ENCODE measurements around the gene DGKG.

DGKG gene

DNA sequence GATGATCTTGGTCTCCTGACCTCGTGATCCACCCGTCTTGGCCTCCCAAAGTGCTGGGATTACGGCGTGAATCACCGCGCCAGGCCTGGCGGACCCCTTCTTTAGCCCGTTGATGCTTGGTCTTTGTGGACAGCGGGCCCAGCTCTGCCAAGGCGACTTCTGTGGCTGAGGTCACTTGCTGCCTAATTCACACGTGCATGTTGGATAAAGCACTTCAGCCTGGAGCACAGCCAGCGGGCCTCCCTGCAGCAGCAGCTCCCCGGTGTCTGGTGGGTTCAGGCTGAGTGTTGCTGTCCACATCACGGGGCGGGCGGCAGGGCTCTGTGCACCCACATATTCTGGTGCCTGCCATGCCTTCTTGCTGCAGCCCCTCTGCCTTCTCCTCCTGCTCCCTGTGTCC, 88.4 kb downstream of the DGKG start:
- no peak for DNase-seq (ENCODE audit: low spot score)

DNA sequence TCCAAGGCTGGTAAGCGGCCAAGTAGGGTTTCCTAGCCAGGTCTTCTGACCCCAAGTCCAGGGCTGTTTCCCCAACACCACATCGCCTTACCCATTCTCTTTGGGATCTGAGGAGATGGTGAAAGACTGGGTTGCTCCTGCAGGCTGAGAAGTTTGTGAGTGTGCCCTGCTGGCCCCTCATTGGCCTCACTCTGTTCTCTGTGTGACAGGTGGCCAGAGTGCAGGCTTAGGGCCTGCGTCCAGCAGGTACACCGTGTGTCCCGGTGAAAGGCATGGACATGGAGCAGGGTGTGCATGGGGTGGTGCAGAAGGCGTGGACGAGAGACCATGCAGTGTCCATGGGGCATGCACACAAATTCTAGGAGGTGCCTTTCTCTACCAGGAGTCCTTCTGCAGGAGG, 91.3 kb downstream of the DGKG start:
- DNase-seq (ENCODE audit: low spot score): no peak

DNA sequence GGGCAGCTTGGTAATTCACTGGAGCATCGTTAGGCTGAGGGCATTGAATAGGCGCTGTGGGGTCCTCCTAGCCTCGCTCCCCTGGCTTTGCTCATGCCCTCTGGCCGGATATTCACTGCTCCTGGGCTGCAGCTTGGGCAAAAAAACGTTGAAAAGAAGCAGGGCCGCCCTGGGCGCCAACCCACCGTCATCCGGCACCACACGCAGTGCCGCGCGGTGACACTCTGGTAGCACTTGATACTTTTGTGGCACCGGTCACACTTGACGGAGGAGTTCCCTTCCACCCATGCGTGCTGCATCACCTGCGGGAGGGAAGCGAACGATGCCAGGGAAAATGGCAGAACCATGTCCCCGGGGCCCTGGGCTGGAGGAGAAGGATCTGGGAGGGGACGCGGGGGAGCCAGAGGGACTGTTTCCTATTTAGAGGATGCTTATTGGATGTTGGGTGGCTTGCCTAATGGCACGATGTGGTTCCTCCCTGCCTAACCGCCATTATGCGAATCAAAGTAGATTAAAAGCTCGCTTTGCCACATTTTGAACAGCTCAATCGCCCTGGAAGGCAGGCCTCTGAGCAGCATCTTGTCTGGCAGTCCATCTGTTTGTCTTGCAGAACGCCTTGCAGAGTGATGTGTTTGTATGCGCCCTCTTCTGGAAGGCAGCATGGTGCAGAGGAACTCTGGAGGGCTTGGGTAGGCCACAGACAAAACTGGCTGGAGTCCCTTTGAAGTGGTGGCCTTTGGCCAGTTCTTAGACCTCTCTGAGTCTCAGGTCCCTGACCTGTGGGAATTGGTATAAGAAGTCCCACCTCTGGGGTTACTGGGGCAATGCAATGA, 93.2 kb downstream of the DGKG start:
- no peak for DNase-seq (ENCODE audit: low spot score)

DNA sequence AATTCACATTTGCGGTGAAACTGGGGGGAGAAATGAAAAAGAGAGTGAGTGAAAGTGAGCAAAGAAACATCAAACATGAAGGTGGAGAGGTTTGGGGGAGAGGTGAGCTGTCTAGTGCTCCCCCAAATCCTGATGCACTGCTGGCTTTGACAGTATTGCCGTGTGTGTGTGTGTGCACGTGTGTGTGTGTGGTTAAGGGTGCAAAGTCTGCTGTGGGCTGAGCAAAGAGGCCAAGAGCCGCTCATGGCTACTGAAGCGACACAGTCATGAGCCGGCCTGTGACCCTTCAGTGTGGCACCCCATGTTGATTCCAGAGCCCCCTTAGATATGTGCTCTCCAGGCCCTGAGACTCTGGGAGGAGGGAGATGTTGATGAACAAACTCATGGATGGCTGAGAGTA, 94.3 kb downstream of the DGKG start:
- no peak for DNase-seq (ENCODE audit: low spot score)

DNA sequence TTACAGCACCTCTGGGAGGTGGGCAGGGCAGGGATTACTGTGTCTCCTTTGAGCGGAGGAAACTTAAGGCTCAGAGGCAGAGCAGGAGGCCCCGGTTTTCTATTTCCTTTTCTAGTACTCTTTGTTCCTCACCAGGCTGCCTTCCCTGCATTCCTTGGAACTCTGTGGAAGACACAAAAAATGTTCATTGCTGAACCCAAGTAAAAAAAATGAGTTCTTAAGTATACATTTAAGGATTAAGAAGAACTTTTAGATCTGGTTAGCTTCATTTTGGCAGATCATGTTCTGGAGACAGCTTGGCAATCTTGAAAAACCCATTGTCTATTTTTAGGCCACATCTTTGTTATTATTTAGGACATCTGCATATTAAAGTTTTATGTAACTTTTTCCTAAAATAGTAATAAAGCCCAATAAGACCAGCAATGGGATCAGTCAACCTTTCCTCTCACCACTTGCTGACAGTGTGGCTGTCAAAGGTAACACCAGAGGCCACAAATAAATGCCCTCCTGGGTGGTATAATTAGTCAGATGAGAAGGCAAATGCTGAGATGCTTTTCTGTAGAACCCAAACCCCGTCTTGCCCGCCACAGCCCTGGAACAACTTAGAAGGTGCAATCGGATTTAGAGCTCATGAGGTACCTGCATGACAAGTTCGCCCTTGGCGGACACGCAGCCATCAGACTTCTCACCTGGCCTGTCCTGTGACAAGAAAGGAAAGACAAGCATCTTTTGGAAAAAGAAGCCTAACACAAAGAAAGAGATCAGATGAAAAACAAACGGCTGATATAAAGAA, 97.2 kb downstream of the DGKG start:
- no peak for DNase-seq (ENCODE audit: low spot score)

DNA sequence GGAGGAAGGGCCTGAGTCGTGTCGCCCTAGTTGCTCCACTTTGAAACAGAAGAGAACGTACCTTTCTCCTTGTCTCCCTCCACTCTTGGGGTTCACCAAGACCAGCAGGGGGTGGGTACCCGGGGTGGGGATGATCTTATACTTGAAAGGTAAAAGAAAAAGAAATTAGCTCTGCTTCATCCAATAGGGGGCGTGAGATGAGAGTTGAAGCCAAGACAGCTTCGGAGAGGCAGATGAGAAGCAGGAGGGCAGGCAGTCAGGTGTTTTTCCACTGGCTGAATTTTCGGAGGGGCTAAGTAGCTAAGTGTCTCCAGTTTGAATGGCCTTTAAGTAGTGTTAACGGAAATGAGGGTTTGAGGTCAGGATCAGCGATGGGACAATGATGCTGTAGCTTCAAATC, 100.4 kb downstream of the DGKG start:
- DNase-seq (ENCODE audit: low spot score): no peak

DNA sequence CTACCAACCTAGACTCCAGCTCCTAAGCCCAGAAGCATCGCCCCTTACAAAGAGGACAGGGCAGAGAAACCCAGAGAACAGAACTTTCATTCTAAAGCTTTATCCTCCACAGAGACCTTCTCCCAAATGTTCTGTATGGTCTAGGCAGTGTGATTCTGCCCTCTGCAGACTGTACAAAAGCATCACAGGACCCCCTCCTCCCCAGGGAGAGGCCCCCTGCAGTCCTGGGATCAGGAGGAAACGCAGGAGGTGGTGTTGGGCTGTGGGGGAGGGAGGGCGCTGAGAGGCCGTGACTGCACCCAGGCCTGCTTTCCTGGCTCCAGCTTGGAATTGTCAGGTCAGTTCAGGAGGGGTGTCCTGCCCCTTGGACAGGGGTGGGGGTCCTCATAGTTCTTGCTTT, 101.3 kb downstream of the DGKG start:
- no peak for DNase-seq (ENCODE audit: low spot score)

DNA sequence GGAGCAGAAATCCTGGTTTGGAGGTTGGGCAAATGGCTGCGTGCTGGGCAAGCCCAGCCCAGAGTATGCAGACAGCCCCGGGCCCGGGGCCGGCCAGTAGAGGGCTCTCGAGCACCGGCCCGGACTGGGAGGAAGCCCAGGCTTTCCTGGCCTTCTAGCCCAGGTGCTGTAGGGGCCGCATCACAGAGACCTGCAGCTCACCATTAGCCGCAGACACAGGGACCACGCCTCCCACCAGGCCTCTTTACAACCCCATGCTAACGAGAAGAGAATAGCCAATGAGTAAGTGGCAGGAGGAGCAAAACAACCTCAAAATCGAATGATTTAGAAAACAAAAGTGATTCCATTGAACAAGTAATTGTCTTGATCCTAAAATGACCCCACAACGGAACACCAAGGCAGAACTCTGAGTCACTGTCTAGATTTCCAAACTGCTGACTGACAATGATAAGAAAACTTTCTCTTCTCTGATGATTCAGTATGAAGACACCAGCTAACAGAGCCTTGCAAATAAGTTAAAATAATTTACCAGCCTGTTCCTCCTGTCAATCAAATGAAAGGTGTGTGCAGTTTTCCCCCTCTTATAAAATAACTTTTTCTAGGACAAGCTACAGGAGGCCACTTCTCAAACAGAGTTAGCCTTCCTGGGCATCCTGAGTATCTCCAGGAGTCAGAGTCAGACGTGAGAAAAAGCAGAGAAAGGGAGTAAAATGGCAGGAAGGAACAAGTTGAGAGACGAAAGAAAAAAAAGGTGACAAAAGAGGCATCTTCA, 102.2 kb downstream of the DGKG start:
- peak; percentile 17 for DNase-seq (ENCODE audit: low spot score)

DNA sequence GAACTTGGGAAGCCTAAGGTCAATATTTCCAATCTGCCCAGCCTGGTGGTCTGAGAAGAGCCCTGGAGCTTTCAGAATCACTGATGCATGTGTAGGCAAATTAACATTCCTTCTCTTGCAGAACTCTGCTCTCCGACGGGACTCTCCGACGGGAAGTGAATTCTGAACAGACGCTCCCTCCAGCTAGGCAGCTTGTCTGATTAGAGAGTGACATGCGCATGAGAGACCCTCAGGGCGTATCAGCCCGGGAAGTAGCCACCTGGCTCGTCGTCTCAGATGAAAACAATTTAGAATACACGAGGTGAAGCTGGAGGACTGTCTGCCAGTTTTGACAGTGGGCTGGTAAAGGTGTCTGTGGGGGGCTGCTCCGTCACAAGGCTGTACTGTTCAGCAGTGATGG, 103.1 kb downstream of the DGKG start:
- no peak for DNase-seq (ENCODE audit: low spot score)

DNA sequence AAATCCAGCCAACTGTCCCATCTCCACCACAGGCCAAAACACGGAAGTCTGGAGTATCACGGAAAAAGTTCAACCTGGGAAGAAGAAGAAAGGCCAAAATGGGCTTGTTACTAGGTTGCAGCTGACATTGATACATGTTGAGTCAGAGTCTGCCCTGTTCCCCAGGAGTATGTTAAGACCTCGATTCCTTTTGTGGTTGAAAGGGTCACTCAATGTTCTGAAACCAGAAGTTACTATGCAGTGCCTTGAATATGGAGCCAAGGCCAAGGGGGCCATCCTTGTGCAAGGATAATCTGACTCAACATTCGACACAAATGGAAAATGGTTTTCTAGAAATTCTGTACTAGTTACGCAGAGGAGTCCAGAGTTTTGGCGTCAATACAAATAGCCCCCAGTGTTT, 104.2 kb downstream of the DGKG start:
- no peak for DNase-seq (ENCODE audit: low spot score)

DNA sequence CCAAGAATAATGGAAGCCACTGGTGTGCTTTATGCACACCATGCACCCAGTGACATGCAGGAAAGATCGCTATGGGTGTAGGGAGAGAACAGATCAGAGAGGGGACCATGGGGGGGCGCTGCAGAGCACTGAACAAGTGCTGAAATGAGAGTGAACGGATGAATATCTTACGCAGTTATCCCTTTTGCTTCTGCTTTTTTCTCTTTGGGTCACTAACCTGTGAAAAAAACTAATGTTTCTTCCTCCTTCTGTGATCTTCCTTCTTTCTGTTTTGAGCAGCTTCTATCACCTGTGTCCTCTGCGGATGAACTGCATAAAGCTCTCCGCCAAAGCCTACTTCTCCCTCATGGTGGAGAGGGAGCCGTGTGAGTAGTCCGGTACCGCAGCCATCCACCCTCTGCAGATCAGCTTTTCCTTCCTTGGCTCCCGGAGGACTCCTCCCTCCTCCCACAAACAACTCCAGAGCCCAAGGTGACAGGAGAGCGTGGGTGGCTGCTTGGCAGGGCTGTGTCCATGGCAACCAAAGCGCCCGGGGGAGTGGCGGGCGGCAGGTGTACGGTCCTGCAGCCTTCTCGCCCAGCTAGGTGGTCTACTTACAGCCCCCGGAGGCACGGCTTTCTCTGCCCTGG, 106.2 kb downstream of the DGKG start:
- peak; percentile 80 for DNase-seq (ENCODE audit: low spot score)

DNA sequence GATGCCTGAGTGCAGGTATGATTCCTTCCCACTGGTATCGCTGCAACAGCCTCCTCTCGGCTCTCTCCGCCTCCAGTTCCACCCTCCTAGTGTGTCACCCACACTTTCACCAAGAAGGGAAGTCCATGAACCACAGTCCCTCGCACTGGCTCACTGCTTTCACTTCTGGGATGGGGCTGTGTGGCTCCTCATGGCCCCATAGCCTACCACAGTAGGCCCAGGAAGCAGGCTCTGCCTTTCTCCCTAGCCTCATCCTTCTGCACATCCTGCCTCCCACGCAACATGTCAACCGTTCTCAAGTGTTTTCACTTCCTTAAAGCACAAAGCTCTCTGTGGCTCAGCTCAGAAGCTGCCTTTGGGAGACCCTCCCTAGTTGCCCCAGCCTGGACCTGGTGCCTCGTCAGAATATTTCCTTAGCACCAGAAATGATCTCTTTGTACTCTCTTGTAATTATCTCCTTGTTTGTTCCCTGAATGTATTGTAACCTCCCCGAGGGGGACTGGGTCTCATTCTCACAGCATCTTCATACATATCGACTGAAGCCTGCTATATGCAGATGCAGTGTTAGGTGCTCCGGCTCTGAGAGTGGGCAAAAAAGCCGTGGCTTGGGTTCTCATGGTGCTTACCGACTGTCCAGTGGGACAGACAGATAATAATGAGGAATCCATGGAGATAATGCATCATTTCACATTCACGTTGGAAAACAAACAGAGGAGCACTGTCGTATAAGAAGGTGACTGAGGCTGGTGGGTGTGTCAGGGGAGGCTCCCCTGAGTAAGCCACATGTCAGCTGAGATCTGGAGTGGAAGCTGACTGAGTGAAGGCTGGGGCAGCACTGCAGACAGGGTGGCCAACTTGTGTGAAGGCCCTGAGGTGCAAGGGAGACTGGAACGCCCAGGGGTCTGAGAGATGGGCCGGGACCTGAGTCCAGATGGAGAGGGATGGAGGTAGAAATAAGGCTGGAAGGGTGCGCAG, 107.1 kb downstream of the DGKG start:
- DNase-seq (ENCODE audit: low spot score): peak; percentile 60

DNA sequence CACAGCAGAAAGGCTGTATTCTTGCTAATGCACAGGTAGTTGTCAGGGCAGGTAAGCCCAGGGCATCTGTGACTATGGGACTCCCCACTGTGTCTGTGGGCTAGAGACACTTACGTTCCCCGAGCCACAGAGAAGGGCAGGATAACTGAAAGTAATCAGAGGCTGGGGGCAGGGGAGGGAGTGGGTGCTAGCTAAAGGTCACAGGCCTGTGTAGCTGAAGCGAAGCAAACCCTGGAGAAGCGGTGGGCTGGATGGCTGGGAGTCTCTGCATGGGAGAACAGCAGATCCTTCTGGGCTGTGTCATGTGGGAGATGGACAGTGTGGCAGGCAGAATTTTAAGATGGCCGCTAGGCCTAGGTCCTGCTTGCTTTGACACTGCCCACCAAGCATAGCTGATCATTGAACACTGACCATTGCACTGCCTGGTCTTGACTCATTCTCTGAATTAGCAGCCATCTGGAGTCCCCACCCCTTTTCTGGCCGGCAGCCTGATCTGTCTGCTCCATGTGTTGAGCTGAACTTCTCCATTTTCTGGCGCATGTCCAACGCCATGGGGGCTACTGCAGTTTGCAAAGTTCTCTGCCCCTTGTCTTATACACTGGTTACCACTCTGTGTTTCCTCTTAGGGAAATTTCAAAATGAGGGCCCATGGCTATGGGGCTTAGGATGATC, 110.0 kb downstream of the DGKG start:
- DNase-seq (ENCODE audit: low spot score): no peak

DNA sequence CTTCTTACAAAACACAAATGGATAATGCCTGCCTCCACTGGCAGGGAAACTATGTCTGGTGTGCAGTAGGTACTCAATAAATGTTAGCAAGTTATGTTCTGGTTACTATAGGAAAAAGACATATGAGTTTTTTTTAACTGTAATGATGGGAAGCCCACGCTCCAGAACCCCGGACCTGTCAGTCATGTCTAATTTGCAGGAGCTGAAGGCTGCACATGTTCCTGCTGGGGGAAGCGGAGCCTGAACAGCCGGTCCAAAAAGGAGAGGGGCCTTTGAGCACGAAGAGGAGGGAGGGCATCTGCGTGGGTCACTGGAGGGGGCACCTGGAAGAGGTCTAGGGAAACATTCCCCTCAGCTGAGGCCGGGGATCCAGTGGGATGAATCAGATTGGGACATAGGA, 113.2 kb downstream of the DGKG start:
- DNase-seq (ENCODE audit: low spot score): peak; percentile 67

DNA sequence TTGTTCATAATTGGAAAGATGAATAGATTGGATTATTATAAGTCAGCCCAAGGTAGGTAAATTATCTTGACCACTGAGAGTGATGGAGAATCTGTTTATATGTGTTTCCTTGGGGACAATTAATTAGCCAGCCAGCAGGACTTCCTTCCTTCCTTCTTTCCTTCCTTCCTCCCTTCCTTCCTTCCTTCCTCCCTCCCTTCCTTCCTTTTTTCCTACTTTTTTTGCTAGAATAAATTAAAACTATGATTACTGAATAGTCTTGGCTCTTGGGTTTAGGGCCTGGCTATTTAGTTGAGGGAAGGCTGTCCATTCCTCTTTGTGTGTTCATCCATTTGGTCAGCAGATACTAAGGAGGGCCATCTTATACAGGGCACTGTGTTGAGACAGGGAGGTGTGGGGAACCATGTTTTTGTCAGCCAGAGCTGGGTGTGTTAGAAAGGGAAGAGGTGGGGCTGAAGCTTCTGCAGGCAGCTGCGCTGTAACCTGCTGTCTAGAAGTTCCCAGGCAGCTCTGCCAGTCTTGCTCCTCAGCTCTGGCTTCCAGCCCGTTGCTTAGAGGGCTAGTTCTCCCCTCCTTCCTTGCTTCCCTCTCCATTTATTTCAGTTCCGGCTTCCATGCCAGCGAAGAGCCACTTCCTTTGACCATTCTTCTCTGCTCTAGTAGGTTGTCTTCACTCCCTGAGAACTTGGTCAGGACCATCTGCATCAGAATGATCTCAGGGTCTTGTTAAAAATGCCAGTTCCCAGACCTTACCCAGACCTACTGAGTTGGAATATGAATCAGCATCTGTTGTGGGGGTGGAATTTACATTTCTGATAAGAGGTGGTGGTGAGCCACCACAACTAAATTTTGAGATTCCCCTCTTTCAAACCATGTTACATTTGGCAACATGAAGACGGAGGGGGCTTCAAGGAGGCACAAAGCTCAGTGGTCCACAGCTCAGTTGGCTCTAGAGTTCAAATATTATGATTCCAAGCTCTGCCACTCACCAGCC, 113.9 kb downstream of the DGKG start:
- peak; percentile 15 for DNase-seq (ENCODE audit: low spot score)

DNA sequence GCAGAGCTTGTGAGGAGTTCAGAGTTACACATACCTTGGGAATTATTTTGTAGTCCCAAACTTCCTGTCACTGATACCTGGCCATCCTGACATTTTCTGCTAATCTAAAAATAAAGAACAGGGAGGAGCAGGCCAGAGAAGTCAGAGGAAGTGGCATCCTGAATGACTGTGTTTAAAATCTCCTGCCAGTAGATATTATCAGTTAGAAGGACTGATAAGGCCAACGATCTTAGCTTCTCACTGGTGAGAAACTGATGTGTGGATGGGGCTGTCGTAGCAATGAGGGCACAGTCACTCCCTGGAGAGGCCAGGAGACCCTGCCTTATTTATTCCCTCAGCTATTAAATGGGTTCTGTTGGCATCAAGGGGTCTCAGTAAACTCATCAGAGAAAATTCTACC, 115.1 kb downstream of the DGKG start:
- no peak for DNase-seq (ENCODE audit: low spot score)

DNA sequence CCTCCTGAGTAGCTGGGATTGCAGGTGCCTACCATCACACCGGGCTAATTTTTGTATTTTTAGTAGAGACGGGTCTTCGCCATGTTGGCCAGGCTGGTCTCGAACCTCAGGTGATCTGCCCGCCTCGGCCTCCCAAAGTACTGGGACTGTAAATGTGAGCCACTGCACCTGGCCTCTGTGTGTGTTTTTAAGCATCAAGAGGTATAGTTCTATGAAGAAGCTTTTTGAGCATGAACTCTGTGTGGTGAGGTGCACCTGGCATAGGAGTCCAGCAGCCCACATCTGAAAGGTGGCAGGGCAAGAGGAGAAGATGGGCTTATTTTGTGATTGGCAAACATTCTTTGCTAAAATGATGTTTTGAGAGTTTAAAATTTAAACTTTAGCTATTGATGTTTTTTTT, 118.0 kb downstream of the DGKG start:
- DNase-seq (ENCODE audit: low spot score): no peak

DNA sequence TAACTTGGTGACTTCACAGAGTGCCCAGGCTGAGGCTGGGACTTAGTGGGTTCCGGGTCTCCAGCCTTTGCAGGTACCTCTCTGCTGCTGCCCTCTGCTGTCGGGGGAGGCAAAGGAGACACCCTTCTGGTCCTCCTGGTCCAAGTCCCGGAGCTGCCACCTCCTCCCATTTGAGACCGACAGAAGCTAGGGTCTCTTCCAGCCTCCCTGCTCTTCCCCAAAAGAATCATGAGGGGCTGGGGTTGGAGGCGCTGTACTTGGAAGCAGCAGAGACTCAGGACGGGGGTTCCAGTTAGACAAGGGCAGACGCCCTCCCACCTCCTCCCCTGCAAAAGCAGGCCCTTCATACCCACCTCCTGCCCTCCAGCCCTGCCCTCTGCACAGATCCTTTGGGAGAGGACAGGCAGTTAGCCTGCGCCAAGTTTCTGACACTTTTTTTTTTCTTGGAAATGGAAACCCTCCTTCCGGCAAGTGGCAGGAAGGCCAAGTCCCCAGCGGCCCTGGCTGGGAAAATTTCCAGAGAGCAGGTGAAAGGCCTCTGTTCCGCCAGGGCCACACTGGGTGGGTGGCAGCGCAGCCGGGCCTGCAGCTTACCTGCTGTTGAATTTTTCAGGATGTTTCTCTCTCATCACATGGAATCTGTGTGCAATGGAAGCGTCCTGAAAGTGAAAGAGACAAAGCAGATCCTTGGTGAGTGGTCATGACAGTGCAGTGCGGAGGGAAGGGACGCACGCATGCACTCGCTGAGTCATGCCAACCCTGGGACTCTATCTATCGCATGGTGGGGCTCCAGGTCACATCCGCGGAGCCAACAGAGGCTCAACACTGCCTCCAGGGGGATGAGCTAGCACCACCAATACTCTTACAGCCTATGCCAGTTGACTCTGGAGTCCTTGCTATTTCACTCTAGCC, 119.9 kb downstream of the DGKG start:
- peak; percentile 68 for DNase-seq (ENCODE audit: low spot score)
